NCI-H2196 (cell line): ENCODE results near the gene HOXB4.
A peak's percentile ranks its signal among the peaks of the same experiment; 100 is the strongest.

Experiments used
- DNase-seq: peaks from one replicate; lab custom pipeline; 2025; ENCODE audit not compliant: unreplicated experiment; lab: John Stamatoyannopoulos, UW

HOXB4 gene

DNA sequence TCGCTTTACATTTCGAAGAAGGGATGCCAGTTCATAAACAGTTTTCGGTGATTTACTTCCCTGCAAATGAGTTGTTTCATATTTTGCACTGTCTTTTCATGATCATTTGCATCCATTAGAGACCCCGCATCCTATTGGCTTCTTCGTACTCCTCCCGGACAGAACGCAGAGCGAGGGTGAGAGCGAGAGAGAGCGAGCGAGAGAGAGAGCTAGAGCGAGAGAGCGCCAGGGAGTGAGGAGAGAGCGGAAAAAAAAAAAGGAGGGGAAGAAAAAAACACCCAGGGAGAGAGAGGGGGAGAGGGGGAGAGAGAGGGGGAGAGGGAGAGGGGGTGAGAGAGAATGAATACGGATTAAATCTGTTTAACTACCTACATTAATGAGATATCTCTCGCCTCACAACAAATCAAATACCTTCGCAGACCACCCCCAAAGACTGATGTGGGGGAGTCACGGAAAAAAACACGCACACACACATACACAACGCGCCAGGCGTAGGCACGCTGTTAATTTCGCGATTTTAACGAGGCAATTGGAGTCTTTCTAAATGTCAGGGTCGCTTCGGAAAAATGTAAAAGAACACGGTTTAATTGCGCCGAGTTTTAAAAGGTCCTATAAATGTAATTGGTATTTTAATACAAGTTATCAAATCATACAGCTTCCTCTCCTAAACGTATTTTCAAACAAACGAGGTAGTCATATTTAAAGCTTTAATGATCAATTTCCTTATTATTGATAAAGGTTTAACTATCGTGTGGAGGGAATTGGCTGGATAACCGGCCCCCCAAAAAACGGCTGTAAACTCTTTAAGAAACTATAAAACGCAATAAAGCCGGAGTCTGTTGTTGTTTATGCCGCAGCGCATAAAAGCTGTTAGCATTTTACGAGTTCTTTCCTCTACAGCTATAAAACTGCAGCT, 37.2 kb upstream of the HOXB4 start, which contains the start of gene HOXB8:
TSS of gene HOXB8 (minus strand) at position 246 of the 916 bp plus-strand sequence. CDS start 588 bp downstream, outside the sequence.
- DNase-seq: no peak

DNA sequence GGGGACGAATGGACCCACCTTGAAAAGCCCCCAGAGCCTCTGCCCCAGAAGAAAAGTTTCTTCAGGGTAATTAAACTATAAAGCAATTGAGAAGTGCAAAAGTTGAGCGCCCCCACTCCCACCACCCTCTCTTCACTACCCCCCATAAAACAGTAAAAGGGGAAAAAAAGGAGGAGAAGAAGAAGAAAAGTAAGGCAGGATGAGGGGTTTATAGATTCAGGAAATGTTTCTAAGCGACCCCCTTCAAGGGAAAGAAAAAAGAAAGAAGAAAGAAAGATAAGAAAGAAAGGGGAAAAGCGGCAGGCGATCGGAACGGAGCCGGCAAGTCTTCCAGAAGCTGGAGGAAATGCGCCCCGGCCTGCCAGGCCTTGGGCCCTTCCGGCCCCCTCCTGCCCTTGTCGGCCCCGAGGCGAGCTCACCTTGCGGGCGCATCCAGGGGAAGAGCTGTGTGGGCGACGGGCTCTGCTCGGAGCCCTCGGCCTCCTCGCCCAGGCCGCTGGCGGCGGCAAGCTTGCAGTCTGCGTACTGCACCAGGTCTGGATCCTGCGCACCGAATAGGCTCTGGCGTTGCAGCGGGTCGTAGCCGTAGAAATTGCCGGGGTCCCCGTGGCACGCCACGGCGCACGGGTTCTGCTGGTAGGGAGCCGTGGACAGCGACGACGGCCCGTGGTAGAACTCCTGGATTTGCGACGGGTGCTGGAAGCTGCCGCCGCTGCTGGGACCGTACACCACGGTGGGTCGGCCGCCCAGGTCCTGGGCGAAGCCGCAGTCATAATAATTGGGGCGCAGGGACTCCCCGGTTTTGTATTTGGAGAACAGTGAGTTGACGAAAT, 35.9 kb upstream of the HOXB4 start:
- no peak for DNase-seq

DNA sequence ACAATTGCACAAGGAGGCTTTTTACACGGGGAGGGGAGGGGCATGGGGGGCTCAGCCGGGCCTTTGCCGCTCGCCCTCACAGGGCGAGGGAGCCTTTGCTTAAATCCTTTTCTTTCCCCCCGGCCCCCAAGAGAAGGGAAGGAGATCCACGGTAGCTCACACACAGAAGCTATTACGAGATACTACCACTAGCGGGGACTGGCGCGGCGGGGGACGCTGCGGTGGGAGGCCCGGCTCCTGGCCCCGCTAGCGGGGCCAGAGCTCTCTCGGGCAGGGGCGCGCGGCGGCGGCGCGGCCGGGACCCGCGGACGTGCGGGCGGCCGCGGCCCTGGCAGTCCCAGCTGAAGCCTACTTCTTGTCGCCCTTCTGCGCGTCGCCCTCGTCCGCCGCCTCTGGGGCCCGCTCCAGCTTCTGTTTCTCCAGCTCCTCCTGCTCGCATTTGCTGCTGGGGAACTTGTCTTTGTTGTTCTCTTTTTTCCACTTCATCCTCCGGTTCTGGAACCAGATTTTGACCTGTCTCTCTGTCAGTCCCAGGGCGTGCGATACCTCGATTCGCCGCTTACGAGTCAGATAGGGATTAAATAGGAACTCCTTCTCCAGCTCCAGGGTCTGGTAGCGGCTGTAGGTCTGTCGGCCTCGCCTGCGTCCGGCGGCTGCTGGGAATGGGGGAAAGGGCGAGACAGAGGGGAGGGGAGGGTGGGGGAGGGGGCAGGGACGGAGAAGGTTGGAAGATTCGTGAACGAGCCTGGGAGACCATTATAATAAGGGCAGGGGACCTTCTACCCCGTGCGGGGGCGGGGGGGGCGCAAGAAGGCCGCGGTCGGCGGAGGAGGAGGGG, 34.9 kb upstream of the HOXB4 start:
- DNase-seq: no peak

DNA sequence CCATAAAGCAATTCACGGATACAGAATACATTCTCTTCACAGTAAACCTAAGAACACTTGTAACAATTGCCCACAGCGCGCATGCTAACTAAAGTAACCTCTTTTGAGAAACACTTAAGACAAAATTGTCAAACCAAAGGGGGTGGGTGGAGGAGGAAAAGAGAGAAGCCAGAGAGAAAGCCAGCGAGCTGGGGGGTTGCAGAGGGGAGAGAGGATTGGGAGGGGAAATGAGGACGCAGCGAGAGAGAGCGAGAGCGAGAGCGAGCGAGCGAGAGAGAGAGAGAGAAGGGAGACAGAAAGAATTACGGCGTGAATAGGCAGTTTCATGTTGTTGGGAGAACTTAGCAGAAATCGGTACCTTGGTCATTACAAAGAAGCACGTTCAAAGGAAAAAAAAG, 34.3 kb upstream of the HOXB4 start:
- no peak for DNase-seq

DNA sequence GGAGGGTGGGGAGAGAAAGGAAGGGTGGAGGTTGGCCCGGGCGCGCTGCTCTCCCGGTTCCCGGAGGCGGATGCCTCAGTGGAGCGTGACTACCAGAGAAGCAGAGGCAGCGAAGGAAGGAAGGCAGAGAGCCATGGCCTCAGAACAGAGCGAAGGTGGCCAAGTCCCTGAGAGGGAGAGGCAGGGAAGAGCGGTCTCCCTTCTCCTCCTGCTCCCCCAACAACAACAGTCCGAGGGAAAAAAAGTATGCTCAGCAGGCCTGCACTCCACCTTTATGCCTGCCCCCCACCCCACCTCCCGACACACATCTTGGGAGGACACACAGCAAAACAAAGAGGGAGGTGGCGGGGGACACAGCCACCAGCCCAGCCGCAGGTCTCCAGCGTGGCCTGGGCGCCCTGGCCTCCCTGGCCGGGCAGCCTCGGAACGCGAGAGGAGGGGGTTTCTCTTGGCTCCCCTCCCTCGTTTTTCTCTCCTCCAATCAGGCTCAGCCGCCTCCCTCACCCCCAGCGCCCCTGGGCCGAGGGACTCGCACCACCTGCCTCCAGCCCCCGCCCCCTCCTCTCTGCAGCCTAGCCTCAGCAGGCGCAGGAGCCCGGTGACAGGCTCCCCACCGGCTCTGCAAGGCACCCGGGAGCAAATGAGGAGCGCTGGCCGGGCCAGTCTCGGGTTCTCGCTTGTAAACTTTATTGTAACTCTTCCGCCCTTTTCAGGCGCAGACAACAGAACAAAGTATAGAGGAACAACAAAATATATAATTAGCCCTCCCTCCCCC, 33.7 kb upstream of the HOXB4 start:
- peak; percentile 47 for DNase-seq

DNA sequence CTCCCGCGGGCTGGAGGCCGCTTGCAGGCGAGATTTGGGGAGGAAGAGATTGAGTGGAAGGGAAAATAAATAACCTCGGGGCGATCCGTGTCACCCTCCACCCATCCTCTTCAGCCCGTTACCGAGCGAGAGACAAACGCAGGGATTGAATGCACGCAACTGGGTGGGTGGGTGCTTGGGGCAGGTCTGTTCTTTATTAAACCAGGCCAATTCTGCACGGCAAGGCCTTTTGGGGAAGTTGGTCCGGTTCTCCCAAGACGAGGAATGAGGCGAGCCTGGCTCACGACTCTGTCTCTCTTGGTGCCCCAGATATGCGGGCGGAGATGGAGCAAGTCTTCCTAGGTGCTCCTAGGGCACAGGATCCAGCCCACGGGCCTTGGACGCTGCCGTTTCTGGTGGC, 33.1 kb upstream of the HOXB4 start:
- DNase-seq: peak; percentile 26

DNA sequence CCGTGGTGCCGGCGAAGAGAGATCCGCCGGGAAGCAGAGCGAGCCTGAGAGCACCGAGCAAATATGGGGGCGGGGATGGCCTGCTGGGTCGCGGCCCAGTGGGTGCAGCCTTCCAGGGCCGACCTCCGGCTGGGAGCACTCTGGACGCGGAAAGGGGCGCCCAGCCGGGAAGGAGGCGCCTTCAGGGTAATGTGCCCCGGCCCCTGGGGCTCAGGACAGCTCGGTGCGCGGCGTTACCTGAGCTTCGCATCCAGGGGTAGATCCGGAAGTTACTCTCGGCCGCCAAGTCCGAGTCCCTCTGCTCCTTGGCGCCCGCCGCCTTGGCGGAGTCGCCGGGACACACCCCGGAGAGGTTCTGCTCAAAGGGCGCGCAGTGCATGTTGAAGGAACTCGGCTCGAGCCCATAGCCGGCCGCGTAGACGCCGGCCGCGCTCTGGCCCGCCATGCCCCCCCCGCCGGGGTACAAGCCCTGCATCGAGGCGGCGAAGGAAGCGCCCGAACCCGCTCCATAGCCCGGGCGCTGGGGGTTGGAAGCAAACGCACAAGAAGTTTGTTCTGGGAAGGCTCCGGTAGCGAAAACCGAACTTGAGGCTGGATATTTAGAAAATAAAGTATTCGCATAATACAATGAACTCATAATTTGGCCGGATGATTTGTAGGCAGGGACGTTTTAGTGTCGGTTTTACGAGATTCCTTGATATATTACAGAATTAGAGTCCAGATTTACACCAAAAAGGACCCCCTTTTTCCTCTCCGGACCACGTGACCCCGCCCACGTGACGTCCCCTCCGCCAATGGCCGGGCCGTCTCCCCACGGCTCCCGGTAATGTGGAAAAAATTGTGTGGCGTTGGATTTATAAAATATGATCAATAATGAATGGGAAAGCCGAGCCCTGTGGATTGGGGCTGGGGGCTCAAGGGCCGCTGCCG, 32.4 kb upstream of the HOXB4 start, which contains the start of gene HOXB7:
TSS of gene HOXB7 (minus strand) at position 736 of the 930 bp plus-strand sequence. CDS start at position 637, 99 bp downstream.
- DNase-seq: peak; percentile 81

DNA sequence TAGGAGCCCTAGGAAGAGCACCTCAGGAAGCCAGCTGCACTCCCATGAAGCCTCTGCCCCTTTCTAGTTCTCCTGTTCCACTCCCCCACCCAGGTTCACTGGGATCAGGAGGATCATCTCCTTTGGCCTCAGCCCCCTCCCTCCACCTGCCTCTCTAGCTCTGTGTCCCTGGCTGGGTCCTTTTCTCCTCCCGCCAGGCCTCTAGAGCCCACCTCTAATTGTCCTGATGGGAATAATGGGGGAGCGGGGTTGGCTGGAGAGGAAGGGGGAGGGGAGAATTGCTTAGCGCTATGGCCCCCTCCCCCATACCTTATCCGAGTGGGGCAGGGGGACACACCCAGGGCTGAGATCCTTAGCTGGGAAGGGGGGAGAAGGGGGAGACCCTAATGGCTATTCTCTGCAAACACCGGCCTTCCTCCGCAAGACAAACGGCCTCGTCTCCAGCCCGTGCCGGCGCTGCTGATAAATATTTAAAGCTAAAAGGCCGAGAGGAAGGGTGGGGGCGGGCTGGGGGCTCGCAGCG, 31.7 kb upstream of the HOXB4 start:
- no peak for DNase-seq

DNA sequence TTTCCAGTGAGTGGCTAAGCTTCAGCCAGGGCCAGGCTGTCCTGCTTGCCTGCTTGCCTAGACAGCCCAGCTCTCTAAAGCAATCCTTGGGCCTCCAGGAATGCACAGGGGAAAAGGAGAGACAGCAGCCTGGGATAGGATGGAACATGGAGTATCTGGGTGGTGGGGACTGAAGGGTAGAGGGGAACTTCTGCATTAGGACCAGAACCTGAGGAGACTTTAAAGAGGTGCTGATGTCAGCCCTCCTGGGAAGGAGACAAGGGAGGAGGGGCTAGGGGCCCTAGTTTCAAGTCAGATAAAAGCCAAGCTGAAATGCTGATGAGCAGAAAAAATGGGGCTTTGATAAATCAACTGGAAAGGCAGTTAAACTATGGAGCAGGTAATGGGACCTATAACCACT, 30.9 kb upstream of the HOXB4 start:
- no peak for DNase-seq

DNA sequence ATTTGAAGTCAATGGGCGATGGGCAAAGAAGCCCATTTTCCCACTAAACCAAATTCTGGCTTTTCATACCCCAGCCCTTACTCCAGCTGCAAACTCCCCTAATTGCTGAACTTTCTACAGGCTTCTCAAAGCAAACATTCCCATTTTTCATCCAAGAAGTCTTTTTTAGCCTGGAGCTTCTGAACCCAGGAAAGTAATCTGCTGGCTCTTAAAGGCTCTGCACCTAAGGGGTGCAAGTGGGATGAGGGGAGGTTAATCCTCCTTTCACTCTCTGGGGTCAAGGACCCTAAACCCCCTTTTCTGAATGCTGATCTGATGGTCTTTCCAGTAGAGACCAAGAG, 30.3 kb upstream of the HOXB4 start:
- no peak for DNase-seq

DNA sequence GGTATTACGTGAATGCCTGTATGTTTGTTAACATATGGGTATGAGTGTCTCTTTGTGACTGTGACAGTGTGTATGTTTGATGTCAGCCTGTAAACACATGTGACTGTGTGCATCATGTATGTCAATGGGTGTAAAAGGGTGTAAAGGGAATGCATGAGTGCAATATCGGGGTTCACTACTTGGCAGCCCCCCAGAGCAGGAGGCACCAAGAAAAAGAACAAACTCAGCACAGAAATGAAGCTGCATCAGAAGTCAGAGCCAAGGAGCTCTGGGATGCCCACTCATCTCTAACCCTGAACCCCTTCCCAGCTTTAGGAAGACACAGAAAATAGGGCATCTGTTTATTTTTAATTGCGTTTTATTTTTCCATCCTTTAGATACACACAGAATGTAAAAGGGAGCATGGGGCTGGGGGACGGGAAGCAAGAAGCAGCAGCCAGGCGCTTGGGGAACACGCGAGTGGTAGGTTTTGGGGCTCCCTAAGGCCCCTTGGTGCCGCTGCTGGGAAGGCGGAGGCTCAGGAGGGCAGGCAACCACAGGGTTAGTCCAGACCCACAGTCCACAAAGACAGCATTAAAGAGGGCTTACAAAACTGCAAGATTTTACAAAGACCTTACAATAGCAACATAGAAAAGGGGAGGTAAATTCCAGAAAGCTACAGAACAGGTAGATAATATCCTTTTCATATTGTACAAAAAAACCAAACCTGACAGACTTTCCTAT, 28.9 kb upstream of the HOXB4 start:
- no peak for DNase-seq

DNA sequence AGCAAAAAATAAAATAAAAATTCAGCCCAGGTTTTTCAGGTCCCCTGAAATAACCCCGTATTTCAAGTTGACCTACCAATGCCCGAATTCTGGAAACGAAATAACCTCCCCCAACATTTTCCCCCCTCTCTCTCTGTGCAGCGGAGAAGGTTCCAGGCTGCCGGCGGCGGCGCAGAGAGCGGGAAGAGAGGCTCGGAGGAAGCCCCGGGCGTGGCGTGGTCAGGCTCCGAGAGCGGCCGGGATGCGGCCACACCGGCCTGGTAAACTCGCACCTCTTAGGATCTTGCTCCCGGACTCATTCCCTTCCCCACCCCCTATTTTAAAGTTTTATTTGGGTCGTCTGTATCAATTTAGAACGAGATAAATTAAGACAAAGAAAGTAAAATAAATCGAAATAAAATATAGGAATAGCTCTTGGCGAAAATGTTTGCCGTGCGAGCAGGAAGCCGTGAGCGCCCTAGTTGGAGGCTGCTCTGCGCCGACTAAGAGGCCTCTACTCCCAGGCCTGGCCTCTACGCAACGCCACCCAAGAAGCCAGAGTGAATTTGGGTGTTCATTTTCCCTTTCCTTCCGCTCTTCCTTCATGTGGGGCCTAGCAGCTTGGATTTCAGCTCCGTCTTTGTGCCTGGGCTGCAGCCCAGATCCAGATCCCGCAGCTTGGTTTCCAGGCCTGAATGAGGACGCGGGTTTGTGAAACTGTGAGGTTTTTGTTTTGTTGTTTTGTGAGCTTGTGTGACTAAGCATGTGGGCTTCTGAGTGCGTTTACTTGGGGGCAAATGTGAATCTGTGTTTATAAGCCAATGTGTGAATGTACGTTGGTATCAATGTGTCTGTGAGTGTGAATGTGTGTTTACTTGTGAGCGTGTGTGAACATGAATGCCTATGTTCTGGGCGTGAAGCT, 28.1 kb upstream of the HOXB4 start:
- no peak for DNase-seq

DNA sequence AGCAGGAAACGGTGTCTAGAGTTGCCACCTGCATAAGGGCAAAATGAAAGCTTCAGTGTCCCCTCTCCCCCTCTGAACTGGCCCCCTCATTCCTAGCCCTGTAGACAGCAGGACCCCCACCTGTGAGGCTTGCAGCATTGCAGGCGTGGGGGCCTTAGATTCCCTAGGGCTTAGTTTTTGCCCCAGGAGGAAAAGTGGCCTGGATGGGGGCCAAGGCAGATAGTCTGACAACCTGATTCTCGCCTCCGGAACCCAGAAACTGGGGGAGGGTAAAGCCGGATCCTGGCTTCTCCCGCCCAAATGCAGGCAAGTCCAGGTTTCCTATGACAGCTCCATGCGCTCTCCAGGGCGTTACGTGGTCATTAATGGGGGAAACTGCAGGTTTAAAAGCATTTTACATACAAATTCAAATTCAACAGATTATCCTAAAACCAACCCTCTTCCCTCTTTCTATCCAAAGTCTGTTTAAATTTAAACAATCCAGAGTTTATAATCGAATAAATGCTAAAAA, 27.3 kb upstream of the HOXB4 start:
- no peak for DNase-seq

DNA sequence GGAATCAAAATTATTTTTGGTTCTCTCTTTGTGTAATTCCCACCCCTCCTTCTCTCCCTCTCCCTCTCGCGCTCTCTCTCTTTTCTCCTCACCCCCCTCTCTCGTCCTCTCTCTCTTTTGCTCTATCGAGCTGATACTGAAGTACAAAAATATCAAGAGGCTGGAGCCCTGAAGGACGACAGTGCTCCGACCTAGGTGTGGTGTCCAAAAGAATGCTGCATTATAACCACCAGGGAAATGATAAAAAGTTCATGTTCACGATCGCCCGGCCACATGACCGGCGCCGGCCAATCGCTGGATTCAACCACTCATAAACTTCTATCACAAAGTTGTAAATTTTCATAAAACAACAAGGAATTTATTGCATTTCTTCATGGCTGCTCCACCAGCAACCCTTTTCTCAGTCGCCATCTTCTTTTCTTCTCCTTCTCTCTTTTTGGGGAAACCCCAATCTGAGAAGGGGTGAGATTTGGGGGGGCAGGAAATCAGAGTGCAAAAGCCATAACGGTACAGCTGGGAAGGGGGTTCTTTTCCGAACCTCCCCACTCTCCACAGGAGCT, 26.7 kb upstream of the HOXB4 start, which contains the start of gene HOXB6:
TSS of gene HOXB6 (minus strand) at position 217 of the 560 bp plus-strand sequence. CDS start 6,836 bp downstream, outside the sequence.
- no peak for DNase-seq

DNA sequence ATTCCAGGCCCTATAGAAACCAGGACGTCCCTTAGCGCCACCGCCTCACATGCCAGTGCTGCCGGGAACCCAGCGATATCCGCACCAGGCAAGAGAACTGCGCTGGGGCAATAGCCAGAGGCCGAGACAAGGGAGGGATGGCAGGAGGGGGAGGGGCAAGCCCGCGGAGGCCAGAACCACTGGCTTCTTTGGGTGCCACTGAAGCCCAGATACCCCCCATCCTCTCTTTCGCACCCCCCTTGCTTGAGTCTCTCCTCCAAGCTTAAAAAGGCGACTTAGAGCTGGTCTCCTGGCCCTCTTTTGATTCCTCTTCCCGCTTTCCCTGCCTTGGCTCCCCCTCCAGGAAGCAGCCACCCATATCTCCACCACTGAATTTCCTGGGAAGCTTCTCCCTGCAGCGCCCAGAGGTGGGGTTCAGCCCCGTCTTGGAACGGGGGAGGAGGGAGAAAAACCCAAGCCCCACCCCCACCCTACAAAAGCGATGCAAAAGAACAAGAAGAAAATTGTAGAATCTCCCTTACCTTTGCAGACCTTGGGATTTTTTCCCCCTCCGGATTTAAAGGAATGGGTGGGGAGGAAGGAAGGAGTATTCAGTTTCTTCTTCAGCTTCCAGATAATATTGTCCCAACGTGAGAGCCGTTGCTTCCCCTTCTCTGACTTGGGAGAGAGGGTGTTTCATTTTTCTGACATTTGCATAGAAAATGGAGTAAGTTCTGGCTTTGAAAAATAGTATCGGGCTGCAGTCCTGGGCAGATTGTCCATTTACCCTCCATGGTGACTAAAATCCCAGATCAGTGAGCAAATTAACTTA, 26.0 kb upstream of the HOXB4 start:
- DNase-seq: no peak
